Measurements from ENCODE around the gene TMCC3.

The TMCC3 gene

DNA sequence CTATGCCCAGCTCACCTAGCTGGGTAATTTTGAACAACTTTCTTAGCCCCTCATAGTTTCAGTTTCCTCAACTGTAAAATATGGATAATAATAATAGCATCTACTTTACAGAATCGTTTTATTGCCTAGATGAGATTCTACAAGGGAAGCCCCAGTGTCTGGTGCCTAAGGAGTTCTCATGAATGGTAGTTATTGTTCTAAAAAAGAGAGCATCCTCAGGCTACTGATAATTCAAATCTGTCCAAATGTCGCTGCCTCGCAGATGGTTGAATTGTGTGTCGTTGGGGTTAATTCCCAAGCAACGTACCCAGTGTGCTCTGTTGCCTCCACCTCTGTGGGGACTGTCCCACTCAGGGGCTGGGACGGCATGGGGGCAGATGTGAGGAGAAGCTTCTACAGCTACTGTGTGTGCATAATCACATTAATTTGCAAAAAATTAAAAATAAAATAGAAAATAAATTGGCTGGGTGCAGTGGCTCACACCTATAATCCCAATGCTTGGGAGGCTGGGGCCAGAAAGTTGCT is 119.1 kb downstream of the TMCC3 start:
- DNase-seq (ENCODE audit: low read depth) = no peak

DNA sequence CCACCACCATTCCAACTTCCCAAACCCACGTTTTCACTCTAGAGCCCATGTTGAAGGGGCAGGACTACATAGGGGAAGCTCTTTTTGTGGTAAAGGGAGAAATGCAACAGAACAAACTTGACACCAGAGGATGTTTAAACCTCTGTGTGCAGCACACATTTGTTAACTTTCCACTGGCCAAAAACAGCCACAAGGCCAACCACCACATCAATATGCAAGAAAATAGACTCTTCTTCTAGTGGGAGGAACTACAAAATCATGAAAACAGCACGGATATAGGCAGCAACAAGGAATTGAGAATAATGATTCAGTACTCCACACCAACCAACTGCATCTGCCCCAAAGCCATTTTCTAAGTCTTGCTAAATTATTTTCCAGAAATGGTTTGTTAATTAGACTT is 124.4 kb downstream of the TMCC3 start:
- DNase-seq (ENCODE audit: low read depth) = no peak

Data from amniotic epithelial cell (primary cell).